Measurements from ENCODE around the gene ALDH1A3. TPM values are rescaled to one million over a fixed set of nuclear protein-coding genes. Genes with fewer than 3 reads are reported as not detected.
A peak's percentile ranks its signal among the peaks of the same experiment; 100 is the strongest.

The ALDH1A3 gene
- total RNA-seq (2014; rRNA removed; shearing (Covaris generic)), result 343 and 350 TPM in 2 replicates

- peak; percentile 74 for DNase-seq (ENCODE audit: low read depth)
Observed at GRCh38 chr15:100879464-100880138, at the start of gene ALDH1A3. Gene ALDH1A3, plus strand, starts transcription at chr15:100879831. Its CDS starts 77 bp downstream, at chr15:100879908.

DNA sequence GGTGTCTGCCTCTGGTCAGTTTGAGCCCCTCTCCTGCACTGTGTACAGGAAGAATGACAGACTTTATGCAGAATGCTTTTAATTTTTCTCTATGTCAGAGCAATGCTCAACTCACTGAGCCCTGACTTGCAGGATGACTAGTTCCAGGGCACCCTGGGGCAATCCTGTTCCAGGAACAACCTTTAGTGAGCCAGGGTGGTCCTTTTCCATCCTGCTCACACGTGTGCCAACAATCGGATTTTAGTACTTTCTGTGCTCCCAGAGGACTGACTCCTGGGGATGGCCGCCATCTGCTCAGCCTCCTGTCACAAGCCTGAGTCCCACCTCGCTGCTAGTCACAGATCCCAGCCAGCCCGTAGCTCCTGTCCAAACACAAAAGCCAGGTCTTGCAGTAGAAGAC is 48.2 kb upstream of the ALDH1A3 start:
- DNase-seq (ENCODE audit: low read depth), result no peak

GRCh38 chr15:100832149-100832942 is 47.3 kb upstream of the ALDH1A3 start:
- DNase-seq (ENCODE audit: low read depth), result no peak

GRCh38 chr15:100833417-100834389 is 45.9 kb upstream of the ALDH1A3 start:
- no peak for DNase-seq (ENCODE audit: low read depth)

DNA sequence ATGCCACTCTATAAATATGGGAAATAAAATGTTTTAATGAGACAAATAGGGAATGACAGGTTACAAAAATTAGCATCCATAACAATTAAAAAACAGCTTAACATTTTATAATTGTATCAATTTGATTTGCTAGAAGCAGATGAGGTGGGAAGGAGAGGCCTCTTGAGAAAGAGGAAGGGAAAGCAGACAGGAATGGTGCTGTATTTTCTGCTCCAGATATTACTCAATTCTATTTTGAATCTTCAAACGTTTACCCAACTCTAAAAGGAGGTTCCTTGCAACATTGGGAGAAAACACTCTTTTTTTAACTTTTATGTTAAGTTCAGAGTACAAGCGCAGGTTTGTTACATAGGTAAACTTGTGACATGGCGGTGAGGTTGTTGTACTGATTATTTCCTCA is 44.9 kb upstream of the ALDH1A3 start:
- DNase-seq (ENCODE audit: low read depth), result no peak

DNA sequence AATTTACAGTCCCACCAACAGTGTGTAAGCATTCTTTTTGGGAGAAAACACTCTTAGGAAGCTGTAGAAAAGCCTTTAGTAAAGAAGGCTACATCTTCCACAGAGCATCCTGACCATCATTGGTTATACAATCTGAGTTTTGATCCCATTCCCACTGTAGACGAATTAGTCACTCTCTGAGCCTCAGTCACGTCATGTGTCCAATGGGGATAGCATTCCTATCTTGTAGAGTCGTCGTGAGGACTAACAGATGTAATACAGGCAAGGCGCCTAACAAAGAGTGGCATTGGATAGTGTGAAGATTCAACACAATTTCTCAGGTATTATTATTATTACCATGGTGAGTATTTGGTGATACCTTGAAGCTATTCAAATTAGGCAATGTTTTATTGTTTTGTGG is 44.0 kb upstream of the ALDH1A3 start:
- peak; percentile 5 for DNase-seq (ENCODE audit: low read depth)

DNA sequence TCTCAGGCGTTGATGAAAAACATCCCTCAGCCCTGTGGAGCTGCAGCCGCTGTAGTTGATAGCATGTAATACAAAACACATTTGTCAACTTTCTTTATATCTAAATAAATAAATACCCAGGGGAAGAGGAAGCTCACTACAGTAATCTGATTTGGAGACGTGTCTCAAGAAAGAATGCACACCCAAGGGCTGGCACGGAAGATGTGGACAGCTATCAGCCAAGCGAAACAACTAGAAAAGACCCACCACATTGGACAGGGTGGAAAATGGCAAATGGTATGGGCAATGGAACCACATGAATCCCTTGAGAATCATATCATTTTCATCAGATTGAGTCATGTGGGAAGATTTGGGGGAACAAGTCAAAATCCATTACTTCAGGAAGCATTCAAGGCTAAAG is 43.1 kb upstream of the ALDH1A3 start:
- no peak for DNase-seq (ENCODE audit: low read depth)

DNA sequence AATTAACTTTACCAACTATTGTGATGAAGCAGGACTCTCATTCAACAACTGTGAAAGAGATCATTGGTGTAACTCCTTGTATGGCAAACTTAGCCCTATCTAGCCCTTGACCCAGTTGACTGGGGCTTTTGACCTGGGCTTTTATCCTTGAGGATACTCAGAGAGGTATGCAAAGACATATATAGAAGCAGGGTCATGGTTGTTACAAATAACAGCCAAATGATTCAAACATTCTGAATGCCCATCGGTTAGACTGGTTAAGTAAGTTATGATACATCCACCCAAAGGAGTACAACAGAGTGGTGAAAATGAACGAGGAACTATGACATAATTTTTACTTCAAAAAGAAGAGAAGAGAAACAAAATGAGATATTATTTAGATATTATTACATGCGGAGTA is 38.2 kb upstream of the ALDH1A3 start:
- DNase-seq (ENCODE audit: low read depth), result no peak

DNA sequence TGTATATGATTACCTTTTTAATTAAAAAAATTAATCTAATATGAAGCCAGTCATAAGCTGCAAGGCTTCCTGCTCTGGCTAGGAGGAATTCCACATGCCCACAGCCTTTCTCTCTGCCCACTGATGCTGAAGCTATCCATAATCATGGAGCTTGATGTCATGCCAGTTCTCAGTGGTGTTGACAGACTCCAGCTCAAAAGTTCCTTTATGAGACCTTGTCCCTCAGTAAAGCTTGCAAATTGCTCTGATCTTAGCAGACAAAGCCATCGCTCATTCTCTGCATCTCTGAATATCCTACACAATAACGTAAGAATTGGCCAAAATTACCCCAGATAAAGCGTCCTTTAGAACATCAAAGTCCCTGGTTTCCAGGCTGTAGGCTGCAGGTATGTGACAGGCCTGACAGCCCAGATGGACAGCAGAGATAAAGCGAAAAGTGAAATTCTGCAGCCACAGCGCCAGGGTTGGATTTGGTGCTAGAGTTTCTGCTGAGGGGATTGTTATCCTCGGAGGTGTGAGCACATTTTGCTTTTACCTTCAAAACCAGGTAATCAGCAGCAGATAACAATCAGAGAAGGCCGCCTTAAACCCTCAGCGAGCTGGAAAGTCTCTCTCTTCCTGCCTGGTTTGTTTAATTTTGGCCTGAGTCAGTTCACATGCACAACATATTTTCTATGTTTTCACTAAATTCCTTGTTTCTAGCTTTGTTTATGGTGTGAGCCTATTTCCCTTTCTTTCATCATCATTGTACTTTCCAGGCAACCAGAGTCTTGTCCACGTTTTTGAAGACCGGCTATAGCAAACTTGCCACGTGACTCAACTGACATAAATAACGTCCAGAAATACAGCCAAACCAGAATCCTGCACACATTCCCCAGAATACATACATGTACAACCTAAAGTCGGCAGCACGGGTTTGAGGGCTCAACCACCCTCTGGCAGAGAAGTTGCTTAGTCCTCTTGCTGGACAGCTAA is 36.6 kb upstream of the ALDH1A3 start:
- DNase-seq (ENCODE audit: low read depth), result peak; percentile 37

GRCh38 chr15:100844167-100844566 is 35.5 kb upstream of the ALDH1A3 start:
- DNase-seq (ENCODE audit: low read depth), result no peak

GRCh38 chr15:100844778-100845177 is 34.9 kb upstream of the ALDH1A3 start:
- DNase-seq (ENCODE audit: low read depth), result no peak

DNA sequence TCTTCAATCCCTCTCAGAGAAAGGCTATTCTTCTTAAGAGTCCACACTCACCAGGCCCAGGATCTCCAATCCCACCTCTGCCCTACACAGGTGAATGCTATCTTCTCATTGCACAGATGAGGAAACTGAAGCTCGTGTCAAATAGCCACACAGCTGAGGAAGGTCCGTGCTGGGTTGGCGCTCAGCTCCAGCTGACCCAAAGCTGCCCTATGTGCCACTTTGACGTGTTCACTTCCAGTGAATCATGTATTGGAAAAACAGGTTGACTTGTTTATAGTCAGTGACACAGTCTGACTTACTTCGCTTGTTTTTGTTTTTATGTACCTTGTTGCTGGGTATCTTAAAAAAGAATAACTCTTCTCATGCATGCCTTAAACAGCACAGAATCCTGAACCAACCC is 32.4 kb upstream of the ALDH1A3 start:
- peak; percentile 12 for DNase-seq (ENCODE audit: low read depth)

GRCh38 chr15:100849021-100849854 is 30.4 kb upstream of the ALDH1A3 start:
- DNase-seq (ENCODE audit: low read depth), result peak; percentile 40

DNA sequence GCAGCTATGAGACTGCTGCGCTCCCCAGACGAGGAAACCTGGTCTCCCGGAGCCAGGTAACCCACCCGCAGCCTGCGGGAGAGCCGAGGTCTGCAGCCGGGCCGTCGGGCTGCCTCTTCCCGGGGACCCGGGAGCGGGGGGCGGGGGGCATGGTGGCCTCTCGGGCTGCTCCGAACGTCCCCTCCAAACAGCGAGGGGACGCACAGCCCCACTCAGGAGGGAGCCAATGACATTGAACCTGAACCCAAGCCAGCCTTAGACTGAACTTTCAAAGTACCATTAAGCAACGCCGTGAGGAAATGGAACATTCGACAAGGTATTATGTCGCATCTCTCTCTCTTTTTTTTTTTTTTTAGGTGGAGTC is 29.8 kb upstream of the ALDH1A3 start:
- no peak for DNase-seq (ENCODE audit: low read depth)

DNA sequence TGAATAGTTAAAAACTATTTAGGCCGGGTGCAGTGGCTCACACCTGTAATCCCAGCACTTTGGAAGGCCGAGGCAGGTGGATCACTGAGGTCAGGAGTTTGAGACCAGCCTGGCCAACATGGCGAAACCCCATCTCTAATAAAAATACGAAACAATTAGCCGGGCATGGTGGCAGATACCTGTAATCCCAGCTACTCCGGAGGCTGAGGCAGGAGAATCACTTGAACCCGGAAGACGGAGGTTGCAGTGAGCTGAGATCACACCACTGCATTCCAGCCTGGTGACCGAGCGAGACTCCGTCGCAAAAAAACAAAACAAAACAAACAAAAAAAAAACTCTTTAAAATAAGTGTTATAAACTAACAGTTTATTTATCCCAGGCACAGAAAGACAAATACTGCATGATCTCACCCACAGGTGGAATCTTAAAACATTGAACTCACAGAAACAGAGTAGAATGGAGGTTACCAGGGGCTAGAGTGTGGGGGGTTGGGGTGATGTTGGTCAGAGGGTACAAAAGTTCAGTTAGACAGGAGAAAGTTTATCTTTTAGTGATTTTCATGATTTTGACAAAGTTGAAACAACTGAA is 28.1 kb upstream of the ALDH1A3 start:
- peak; percentile 4 for DNase-seq (ENCODE audit: low read depth)

DNA sequence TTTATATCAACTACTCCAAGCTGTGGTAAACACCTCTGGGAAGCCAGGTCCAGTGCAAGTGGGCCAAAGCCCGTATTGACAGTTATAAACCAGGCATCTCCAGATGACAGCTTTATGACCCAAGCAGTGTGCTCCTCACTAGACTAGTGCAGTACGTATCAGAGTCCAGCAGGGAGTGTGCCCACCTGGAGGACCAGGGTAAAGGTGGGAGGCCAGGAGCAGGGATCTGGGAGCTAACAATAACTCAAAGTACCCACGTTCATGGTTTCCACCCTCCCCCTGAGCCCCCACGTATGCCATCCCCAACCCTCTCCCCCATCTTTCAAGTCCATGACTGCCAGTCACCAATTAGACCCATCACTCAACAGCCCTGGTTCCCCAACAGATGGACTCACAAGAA is 27.0 kb upstream of the ALDH1A3 start:
- no peak for DNase-seq (ENCODE audit: low read depth)

DNA sequence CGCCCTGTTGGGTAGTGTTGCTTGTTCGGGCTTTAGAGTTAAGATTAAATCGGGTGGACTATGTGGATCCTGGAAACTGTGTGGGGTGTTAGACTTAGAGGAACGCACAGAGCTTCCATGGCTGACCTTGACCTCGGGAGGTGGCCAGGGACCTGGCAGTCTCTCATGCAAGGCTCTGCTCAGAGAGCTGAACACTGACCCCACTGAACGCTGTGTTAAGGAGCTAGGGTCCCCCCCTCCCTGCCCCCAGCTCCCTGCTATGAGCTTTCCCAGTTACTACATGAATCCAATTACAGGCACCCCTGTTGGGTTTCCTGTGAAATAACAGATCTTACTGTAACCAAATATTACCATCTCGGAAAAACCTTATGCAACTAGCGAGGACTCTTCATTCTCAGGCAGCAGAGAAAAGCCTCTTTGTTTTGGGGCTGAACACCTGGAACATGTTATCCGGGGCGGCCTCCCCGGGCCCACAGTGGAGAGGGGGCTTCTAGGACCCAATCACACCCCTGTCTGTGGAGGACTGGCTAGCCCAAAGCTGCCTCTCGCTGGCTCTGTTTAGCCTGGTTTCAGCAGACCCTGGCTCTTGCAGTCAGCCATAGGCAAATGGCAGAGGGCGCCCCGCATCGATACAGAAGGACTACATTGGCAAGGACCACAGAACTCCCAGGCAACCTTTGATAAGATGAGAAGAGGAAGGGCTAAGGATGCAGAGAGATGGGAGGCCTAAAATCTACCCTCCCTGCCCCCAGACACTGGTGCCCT is 25.8 kb upstream of the ALDH1A3 start:
- no peak for DNase-seq (ENCODE audit: low read depth)

GRCh38 chr15:100856867-100857266 is 22.8 kb upstream of the ALDH1A3 start:
- DNase-seq (ENCODE audit: low read depth), result no peak

DNA sequence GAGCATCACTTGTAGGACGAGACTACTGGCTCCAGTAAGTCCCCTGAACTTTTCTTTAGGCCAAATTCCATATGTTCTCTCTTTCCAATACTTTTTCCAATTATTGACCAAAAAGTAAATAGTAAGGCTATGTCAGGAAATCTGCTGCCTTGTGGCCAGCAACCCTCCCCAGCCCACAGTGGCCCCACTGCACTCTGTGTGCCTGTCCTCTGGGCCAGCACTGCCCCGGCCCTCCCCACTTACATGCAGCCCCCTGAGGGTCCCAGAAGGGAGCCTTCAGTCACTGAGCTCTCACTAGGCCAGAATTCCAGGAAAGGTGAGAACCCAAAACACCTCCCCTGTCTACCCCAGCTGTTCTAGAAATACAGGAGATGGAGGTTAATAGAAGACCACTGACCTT is 21.3 kb upstream of the ALDH1A3 start:
- DNase-seq (ENCODE audit: low read depth), result no peak

Data from M059J (cell line).